ENCODE measurements around the gene MTMR12.
"Not testable (repeated sequence)": the region's sequence is repeated elsewhere in the genome, so short reads cannot be mapped to it uniquely, and the experiment has no call there.

MTMR12 gene

DNA sequence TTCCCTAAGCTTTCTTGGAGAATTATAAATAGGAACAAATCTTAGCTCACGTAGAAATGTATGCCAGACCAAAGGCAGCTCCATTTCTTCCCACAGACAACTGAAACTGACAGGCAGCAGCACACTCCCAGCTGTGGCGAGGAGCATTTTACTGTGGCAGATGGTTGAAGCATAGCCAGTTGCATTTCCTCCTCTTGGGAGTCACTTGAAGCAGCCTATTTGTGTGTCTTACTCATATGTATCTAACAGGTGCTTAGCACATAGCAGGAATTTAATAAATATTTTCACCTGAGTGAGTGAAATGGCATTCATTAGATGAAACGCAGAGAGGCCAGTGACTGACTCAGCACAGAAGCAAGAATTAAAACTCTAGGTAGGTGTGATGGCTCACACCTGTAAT, 12.3 kb upstream of the MTMR12 start:
- no peak for DNase-seq (ENCODE audit: low spot score)

DNA sequence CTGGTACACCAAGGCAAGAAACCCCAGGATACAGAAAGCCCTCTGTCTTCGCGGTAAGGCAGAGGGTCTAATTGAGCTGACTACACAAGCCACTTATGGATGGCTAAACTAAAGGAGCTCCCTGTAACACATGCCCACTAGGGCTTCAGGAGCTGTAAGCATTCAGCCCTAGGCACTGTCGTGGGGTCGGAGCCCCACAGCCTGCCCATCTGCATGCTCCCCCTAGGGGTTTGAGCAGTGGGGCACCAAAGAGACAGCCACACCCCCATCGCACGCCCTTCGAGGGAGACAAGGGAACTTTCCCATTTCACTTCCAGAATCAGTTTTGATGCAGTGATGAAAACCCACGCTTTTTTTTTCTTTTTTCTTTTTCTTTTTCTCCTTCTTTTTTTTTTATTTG, 11.0 kb upstream of the MTMR12 start:
- DNase-seq (ENCODE audit: low spot score), result no peak

- no peak for DNase-seq (ENCODE audit: low spot score)
Observed at GRCh38 chr5:32322882-32323281, 10.1 kb upstream of the MTMR12 start.

DNA sequence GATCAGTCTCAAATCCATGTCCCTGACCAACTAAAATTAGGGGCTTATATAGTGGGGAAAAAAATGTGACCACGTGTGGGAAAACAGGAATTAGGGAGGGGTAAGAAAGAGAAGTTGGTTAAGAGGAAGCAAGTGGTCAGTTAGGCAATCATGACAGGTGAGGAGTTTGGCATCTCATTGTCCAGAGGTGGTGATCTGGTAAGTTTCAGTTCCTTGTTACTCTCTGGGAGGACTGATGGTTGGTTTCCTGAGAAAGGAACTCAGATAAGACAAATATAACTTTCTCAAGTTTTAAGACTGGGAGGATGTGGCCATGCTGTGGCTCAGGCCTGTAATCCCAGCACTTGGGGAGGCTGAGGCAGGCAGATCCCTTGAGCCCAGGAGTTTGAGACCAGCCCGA, 9.0 kb upstream of the MTMR12 start:
- DNase-seq (ENCODE audit: low spot score), result not testable (repeated sequence)

- no peak for DNase-seq (ENCODE audit: low spot score)
Observed at GRCh38 chr5:32320576-32320975, 7.8 kb upstream of the MTMR12 start.

DNA sequence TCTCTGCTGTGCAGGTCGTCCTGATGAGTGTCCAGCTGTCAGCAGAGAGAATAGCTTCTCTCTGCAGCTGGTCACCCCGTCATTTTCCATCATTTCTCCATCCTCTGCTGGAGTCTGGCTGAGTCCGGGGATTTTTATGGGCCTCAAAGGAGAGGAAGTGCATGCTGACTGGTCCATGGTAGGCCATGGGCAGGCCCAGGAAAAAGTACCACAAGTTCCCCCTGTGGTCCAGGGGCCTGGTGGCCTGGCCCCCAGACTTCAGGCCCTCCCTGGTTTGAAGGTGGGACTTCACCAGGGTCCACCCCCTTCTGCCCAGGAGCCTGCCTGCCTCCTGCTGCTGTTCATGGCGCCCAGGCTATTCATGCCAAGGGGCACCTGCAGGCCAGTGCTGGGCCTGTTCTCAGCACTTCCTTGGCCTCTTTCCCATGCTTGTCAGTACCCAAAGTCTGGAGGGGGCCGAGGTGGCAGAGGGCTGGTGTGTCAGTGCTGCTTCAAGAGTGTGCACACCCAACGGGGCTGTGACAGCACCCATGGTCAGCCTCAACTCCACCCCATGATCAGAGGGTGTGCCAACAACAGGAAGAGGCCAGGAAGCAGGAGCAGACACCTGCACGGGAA, 7.3 kb upstream of the MTMR12 start:
- no peak for DNase-seq (ENCODE audit: low spot score)

- DNase-seq (ENCODE audit: low spot score), result no peak
Observed at GRCh38 chr5:32319392-32319791, 6.7 kb upstream of the MTMR12 start.

DNA sequence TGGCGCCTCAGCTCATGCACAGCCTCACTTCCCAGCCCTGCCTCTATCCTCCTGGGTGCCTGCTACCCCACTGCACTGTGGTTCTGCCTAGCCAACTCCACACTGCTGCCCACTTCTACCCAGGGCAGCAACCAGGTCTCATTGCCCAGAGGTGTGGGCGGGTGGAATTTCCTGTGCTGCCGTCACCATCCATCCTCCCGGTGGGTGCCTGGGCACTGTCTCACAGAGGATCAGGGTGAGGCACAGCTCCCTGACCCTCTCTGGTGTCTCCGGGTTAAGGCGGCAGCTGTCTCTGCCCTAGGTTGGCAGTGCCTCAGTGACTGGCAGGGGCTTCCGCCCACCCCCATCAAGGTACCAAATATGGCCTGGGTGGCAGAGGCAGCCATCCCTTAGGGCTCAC, 4.3 kb upstream of the MTMR12 start:
- DNase-seq (ENCODE audit: low spot score), result peak; percentile 9

DNA sequence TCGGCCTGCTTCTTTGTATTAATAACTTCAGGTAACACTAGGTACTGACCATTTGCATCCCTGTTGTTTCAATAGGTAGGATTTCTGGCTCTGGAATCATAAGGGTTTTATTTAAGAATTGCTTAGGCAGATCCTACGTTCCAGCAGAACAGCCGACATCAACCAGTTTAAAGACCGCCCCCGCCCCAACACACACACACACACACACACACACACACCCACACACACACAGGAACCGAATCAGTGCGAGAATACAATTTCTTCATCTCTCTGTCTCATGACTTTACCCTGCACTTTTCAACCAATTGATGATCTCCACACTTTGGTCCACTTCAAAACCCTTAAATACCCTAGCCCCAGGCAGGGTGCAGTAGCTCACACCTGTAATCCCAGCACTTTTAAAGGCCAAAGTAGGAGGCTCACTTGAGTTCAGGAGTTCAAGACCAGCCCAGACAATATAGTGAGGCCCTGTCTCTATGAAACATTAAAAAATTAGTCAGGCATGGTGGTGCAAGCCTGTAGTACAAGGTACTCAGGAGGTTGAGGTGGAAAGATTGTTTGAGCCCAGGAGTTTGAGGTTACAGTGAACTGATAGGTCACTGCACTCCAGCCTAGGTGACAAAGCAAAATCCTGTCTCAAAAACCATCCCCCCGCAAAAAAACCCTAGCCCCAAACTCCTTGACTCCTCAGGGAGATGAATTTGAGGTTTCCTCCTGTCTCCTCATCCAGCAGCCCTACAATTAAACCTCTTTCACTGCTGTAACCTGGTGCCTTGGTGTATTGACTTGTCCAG, 2.7 kb upstream of the MTMR12 start:
- no peak for DNase-seq (ENCODE audit: low spot score)

DNA sequence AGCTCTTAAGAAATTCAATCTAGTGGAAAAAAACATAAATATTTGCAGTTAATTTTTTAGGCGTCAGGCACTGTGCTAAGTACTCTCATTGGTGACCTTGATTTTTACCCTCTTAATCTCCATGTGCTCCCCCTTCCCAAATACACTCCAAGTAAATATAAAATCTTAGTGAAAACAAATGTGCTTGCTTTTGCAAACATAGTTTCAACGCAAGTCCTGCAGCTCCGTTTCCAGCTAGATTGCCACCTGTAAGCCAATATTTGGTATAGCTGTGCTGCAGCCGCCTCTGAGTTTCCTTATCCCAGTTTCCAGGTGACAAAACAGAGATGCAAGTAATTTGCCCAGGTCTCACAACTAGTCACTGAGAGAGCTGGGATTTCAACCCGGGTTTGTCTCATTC, 1.9 kb upstream of the MTMR12 start:
- DNase-seq (ENCODE audit: low spot score), result no peak

GRCh38 chr5:32314152-32314488, 1.4 kb upstream of the MTMR12 start:
- not testable (repeated sequence) for DNase-seq (ENCODE audit: low spot score)

DNA sequence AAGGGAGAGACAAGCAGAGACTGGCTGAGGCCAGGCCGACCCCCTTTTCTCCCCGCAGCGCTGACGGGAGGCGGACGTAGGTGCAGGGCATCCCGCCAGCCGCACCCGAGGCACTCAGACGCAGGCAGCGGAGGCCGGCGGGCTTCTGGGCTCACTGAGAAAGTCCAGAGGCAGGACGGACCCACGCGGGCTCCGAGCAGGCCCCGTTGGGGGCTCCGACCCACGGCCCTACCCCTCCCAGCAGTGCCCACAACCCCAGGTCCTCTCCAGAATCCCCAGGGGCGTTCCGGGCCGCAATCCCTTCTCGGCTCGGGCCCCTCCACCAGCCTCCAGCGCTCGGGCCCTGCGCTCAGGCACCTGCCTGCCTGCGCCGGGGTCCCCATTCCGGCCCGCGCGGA, 543 bp downstream of the MTMR12 start:
- DNase-seq (ENCODE audit: low spot score), result peak; percentile 40

- DNase-seq (ENCODE audit: low spot score), result no peak
Observed at GRCh38 chr5:32311404-32312196, 1.1 kb downstream of the MTMR12 start.

DNA sequence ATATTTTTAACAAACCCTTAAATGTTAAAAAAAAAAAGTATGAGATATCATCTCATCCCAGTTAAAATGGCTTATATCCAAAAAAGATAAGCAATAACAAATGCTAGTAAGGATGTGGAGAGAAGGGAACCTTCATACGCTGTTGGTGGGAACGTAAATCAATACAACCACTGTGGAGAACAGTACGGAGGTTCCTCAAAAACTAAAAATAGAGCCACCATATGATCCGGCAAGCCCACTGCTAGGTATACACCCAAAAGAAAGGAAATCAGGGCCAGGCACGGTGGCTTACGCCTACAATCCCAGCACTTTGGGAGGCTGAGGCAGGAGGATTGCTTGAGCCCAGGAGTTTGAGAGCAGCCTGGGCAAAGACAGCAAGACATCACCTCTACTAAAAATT, 3.0 kb downstream of the MTMR12 start:
- no peak for DNase-seq (ENCODE audit: low spot score)

DNA sequence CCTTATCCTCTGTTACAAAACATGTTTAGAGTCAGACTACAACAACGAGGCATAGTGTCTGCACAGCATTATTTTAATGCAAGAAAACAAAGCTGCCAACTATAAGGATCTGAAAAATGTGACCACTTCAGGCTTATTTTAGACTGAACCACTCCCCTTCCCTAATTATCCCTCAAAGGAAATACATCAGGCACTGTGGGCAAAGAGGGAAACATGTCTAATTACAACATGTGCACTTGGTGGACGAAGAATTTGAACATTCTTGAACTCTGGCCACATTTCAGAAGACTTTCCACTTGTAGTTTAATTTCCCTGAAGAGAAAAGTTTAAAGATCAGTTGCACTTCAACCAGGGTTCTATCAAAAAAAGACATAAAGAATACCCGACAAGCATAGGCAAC, 3.8 kb downstream of the MTMR12 start:
- no peak for DNase-seq (ENCODE audit: low spot score)

DNA sequence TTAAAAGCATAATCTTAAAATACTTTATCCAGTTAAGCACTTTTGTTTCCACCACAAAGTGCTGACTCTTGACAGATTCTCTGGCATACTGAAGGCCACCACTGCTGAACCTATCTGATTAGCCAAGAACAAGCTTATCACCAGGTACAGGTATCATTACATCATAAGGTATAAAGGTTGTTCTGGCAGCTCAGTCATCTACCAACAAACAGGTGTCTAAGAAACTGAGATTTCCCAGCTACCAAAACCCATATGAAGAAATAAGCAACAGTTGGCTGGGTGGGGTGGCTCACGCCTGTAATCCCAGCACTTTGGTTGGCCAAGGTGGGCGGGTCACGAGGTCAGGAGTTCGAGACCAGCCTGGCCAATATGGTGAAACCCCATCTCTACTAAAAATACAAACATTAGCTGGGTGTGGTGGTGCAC, 5.0 kb downstream of the MTMR12 start:
- DNase-seq (ENCODE audit: low spot score), result no peak

DNA sequence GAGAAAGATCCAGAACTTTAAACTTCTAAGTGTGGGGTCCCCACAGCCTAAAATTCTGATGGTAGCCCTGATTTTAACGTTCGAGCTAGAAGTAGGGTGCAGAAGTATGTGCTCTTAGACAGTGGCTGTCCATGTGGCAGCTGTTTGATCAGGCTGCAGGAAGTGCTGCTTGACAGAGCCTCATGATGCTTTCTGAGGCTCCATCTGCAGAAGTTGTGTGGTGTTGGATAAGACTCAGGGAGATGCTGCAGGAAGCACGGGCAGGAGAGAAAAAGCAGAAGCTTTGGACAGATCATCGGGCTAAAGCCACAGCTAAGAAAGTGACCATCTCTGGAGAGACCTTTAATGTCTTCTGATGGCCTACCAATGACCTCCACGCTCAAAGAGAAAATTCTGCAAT, 8.1 kb downstream of the MTMR12 start:
- no peak for DNase-seq (ENCODE audit: low spot score)

DNA sequence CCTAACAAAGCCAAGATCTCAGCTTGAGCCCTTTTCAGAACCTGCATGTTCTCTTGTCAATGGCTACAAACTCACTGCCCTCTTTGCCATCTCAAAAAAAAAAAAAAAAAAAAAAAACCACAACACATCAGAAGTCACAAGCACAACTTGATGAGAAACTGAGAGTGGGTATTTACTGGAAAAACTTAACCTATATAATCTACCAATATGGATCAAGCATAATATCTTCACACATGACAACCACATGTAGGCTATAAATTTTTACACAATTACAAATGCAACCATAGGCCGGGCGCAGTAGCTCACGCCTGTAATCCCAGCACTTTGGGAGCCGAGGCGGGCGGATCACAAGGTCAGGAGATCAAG, 9.0 kb downstream of the MTMR12 start:
- DNase-seq (ENCODE audit: low spot score), result no peak

- no peak for DNase-seq (ENCODE audit: low spot score)
Observed at GRCh38 chr5:32302835-32303754, 9.6 kb downstream of the MTMR12 start.

DNA sequence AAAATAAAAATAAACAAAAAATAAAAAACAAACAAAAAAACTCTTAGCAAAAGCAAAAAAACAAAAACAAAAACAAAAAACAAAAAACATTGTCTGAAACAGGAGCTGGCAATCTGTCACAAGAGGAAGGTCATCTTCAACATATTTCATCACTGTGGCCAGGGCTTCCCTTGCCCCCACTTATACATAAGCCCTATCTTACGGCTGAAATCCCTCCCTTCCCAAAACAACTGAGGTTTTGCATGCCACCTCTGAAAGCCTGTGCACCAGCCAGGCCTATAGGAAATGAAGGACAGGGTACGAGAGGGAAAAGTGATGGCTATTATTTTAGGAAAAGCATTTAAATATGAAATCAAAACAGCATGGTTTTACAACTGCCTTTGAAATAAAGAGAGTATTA, 10.8 kb downstream of the MTMR12 start:
- no peak for DNase-seq (ENCODE audit: low spot score)

- no peak for DNase-seq (ENCODE audit: low spot score)
Observed at GRCh38 chr5:32299059-32299677, 13.6 kb downstream of the MTMR12 start.

- DNase-seq (ENCODE audit: low spot score), result no peak
Observed at GRCh38 chr5:32298059-32298415, 14.7 kb downstream of the MTMR12 start.

Measured in SW480 (cell line).